A549 (cell line): ENCODE results near the gene BOK. TPM values are rescaled to one million over a fixed set of nuclear protein-coding genes. Genes with fewer than 3 reads are reported as not detected.

Experiments used
- ATAC-seq, 2 experiments: fragments of 200-7000 bp in 1 of 2; fragments of >200 bp in 1 of 2; cut with Nextera tagmentation in 1 of 2; cut with Tn5 transposase in 1 of 2; 3 replicates each; pipeline versions ENCODE4 v1.8.0 to v1.9.1; 2018 to 2020; ENCODE audit warnings: mild to moderate bottlenecking in 1 of 2, moderate library complexity in 1 of 2
- CTCF ChIA-PET: fragments of 300-600 bp; sonication (Branson Sonifier 250); formaldehyde crosslinking; extraction: SDS; loops from one replicate; lab custom pipeline; 2021; ENCODE audit warnings: antibody characterized with exemption, inconsistent platforms; lab: Yijun Ruan, JAX
- POLR2A ChIA-PET: fragments of 350-600 bp; formaldehyde crosslinking; extraction: SDS; loops from one replicate; lab custom pipeline; 2021; ENCODE audit warnings: antibody characterized with exemption, inconsistent platforms; lab: Yijun Ruan, JAX
- DNase-seq, 2 experiments: peaks; one replicate each; pipeline versions ENCODE4 v3.0.0 to v3.0.0-alpha.2; 2011 to 2016; ENCODE audit warnings: low read depth in 1 of 2, low spot score in 1 of 2
- FAIRE-seq: peaks from 2 replicates; lab custom pipeline; 2011; peaks lifted over from hg19 to GRCh38; lab: Jason Lieb, UNC
- H3K27ac ChIP-seq, 2 experiments: fragments of >200 bp; sonication (Bioruptor Twin); formaldehyde crosslinking; 3 replicates each; pipeline ENCODE4 v1.5.1; 2016 to 2017
- H3K4me1 ChIP-seq: fragments of >200 bp; sonication (Bioruptor Twin); formaldehyde crosslinking; 3 replicates; pipeline ENCODE4 v1.6.1; 2016
- H3K4me2 ChIP-seq: fragments of >200 bp; sonication (Bioruptor Twin); formaldehyde crosslinking; 3 replicates; pipeline ENCODE4 v1.6.1; 2016
- H3K4me3 ChIP-seq: fragments of >200 bp; sonication (Bioruptor Twin); formaldehyde crosslinking; 3 replicates; pipeline ENCODE4 v1.5.1; 2016
- H3K9me3 ChIP-seq: fragments of >200 bp; sonication (Bioruptor Twin); formaldehyde crosslinking; 3 replicates; pipeline ENCODE4 v1.6.1; 2016
- CBX8 ChIP-seq: fragments of 200-600 bp; sonication (generic); IDR thresholded peaks from 2 replicates; pipeline ENCODE4 v1.6.1; 2016
- CHD2 ChIP-seq: fragments of 150-350 bp; IDR thresholded peaks from 2 replicates; pipeline ENCODE4 v1.6.1; 2014; ENCODE audit warnings: low read length; ENCODE audit not compliant: partially characterized antibody
- CHD4 ChIP-seq: fragments of 200-600 bp; sonication (generic); IDR thresholded peaks from 2 replicates; pipeline ENCODE4 v1.6.1; 2016; ENCODE audit warnings: antibody characterized with exemption, mild to moderate bottlenecking, borderline replicate concordance
- EP300 ChIP-seq, 2 experiments: fragments of >200 bp; sonication (Bioruptor Twin); formaldehyde crosslinking; IDR thresholded peaks; 2 replicates in 1 of 2; 3 replicates in 1 of 2; pipeline ENCODE4 v1.6.1; 2016 to 2017
- ESRRA ChIP-seq: fragments of 150-350 bp; IDR thresholded peaks from 2 replicates; pipeline ENCODE4 v1.6.1; 2014; ENCODE audit warnings: mild to moderate bottlenecking, low read length, borderline replicate concordance
- FOSB ChIP-seq: fragments of 250-450 bp; sonication (Bioruptor Pico); IDR thresholded peaks from 2 replicates; pipeline ENCODE4 v1.5.0; 2020; ENCODE audit warnings: mild to moderate bottlenecking, moderate library complexity
- FOSL2 ChIP-seq, 2 experiments: fragments of 450-650 bp in 1 of 2; fragments of >200 bp in 1 of 2; sonication (Bioruptor Twin) in 1 of 2; formaldehyde crosslinking; IDR thresholded peaks; 2 replicates each; pipeline versions ENCODE4 v1.5.0 to v1.6.1; 2016 to 2020; ENCODE audit warnings: mild to moderate bottlenecking in 1 of 2, moderate library complexity in 1 of 2
- HOXA7 ChIP-seq: fragments of 250-450 bp; sonication (Bioruptor Pico); IDR thresholded peaks from 2 replicates; pipeline ENCODE4 v1.5.0; 2020; ENCODE audit warnings: mild to moderate bottlenecking, moderate library complexity
- HOXB13 ChIP-seq: fragments of 250-450 bp; sonication (Bioruptor Pico); IDR thresholded peaks from 2 replicates; pipeline ENCODE4 v1.5.0; 2020; ENCODE audit warnings: low read depth, mild to moderate bottlenecking, moderate library complexity
- JUNB ChIP-seq: fragments of >200 bp; sonication (Bioruptor Twin); formaldehyde crosslinking; IDR thresholded peaks from 2 replicates; pipeline ENCODE4 v1.6.1; 2016
- KDM1A ChIP-seq: fragments of 200-600 bp; sonication (generic); IDR thresholded peaks from 2 replicates; pipeline ENCODE4 v1.6.1; 2016; ENCODE audit warnings: low read depth, mild to moderate bottlenecking
- MAFK ChIP-seq: fragments of 450-650 bp; IDR thresholded peaks from 2 replicates; pipeline ENCODE4 v1.6.1; 2014; ENCODE audit not compliant: partially characterized antibody
- PBX3 ChIP-seq: IDR thresholded peaks from 2 replicates; pipeline ENCODE4 v1.6.1; 2012
- RAD21 ChIP-seq, 2 experiments: fragments of >200 bp in 1 of 2; sonication (Bioruptor Twin) in 1 of 2; formaldehyde crosslinking in 1 of 2; IDR thresholded peaks in 1 of 2; conservative IDR thresholded peaks in 1 of 2; 2 replicates in 1 of 2; 3 replicates in 1 of 2; pipeline ENCODE4 v1.6.1; 2012 to 2018; ENCODE audit warnings: inconsistent platforms in 1 of 2
- RCOR1 ChIP-seq: fragments of 150-350 bp; IDR thresholded peaks from 2 replicates; pipeline ENCODE4 v1.6.1; 2014; ENCODE audit warnings: antibody characterized with exemption, low read length, low read depth
- SREBF2 ChIP-seq: fragments of 450-650 bp; IDR thresholded peaks from 2 replicates; pipeline ENCODE4 v1.6.1; 2014; ENCODE audit warnings: mild to moderate bottlenecking, moderate library complexity
- TP53 ChIP-seq: fragments of 250-450 bp; sonication (Bioruptor Pico); IDR thresholded peaks from 2 replicates; pipeline ENCODE4 v1.5.0; 2021; ENCODE audit warnings: mild to moderate bottlenecking, moderate library complexity
- USF2 ChIP-seq: fragments of 450-650 bp; IDR thresholded peaks from 2 replicates; pipeline ENCODE4 v1.6.1; 2014; ENCODE audit warnings: antibody characterized with exemption
- ZNF302 ChIP-seq: fragments of 250-450 bp; sonication (Bioruptor Pico); IDR thresholded peaks from 2 replicates; pipeline ENCODE4 v1.9.0; 2021; ENCODE audit warnings: inconsistent platforms, mild to moderate bottlenecking, moderate library complexity
- WGBS: methylation state at CpG from one replicate; pipeline ENCODE4 v1.1.6; 2017; ENCODE audit errors: missing lambda C conversion rate; 5-methylcytosine and 5-hydroxymethylcytosine counted together
- polyA plus RNA-seq, 4 experiments: library from polyadenylated mRNA; depleted of rRNA in 3 of 4; stranded (reverse); fragments of >200 nt; fragmentation: RNase III in 1 of 4; extraction: RNeasy Plus Mini Kit Qiagen cat#74134 plus additional on column Dnase treatment in 1 of 4; gene quantifications; 2 replicates in 3 of 4; 3 replicates in 1 of 4; pipeline ENCODE4 v1.2.3, GENCODE V29; 2011 to 2017

The BOK gene
- polyA plus RNA-seq, 2 of the 4 experiments (the other 2 are of a cell fraction): 5.0 to 12.6 TPM

- POLR2A ChIA-PET: no interaction called here
- ATAC-seq (no peak), DNase-seq (no peak), FAIRE-seq (no peak)
- Histone ChIP-seq H3K4me3 (no peak overlapping the region), H3K9me3 (no peaks in the 10 kb centered on the region), H3K4me2 (no peak overlapping the region), H3K4me1 (peaks cover 17% of the 10 kb centered on the region), H3K27ac (no peak overlapping the region)
- TF ChIP-seq RAD21 (conservative IDR thresholded peaks at IDR 0.05 in 1 of 2, IDR thresholded peaks at IDR 0.05 in 1 of 2): no peak
- CTCF ChIA-PET: no interaction called here
- whole genome bisulfite sequencing: 57% methylated on average over 3 of the region's 3 CpGs
These were observed 10.1 kb upstream of the BOK start for GRCh38 chr2:241548451-241548835.

GRCh38 chr2:241550616-241551580 is 7.6 kb upstream of the BOK start:
- WGBS: 84% methylated on average over 20 of the region's 21 CpGs
- H3K4me2 ChIP-seq: no peak overlapping the region
- TF ChIP-seq USF2: no peak
- TF ChIP-seq SREBF2: no peak
- TF ChIP-seq RCOR1: no peak
- no peak for TF ChIP-seq CHD4
- no peak for TF ChIP-seq JUNB
- no peak for TF ChIP-seq FOSL2 (IDR thresholded peaks at IDR 0.05)
- no peak for TF ChIP-seq FOSL2 (CRISPR knock-in tag; IDR thresholded peaks at IDR 0.05)
- TF ChIP-seq KDM1A: no peak
- no peak for TF ChIP-seq EP300 (IDR thresholded peaks at IDR 0.05)
- TF ChIP-seq HOXB13: no peak
- TF ChIP-seq MAFK: no peak
- TF ChIP-seq TP53 (CRISPR knock-in tag): no peak
- TF ChIP-seq CBX8: no peak
- no peak for TF ChIP-seq HOXA7
- no peak for TF ChIP-seq PBX3
- no peak for TF ChIP-seq ESRRA
- no peak for TF ChIP-seq FOSB
- no peak for TF ChIP-seq ZNF302 (CRISPR knock-in tag)
- TF ChIP-seq CHD2: no peak
- no peak for DNase-seq
- H3K27ac ChIP-seq: no peak overlapping the region
- H3K9me3 ChIP-seq: no peaks in the 10 kb centered on the region
- POLR2A ChIA-PET: no interaction called here
- no peak for FAIRE-seq
- CTCF ChIA-PET: interaction anchor here (0.6 to 0.9 kb wide), 2 partner anchors 8 to 16 kb away, joined by 3 read pairs; no protein-coding TSS in a partner anchor
- peaks cover 17% of the 10 kb centered on the region for H3K4me1 ChIP-seq
- H3K4me3 ChIP-seq: no peak overlapping the region
- peak in 1 of 2 experiments; percentile 14; a peak in 3 of 6 replicates for ATAC-seq

- H3K27ac ChIP-seq: no peak overlapping the region
- ChIA-PET CTCF (no interaction called here), POLR2A (no interaction called here)
- peaks cover 6% of the 10 kb centered on the region; the same call in 2 of the 3 replicates for H3K9me3 ChIP-seq
- TF ChIP-seq HOXA7: no peak
- peaks cover 17% of the 10 kb centered on the region for H3K4me1 ChIP-seq
- WGBS: 62% methylated on average over 6 of the region's 12 CpGs
- FAIRE-seq: no peak
- ATAC-seq: no peak
- no peak overlapping the region for H3K4me2 ChIP-seq
- DNase-seq: no peak
- no peak overlapping the region for H3K4me3 ChIP-seq
These were observed 6.9 kb upstream of the BOK start for GRCh38 chr2:241551599-241551997.
